ENCODE measurements around the gene LRRC10.

GRCh38 chr12:69620077-69620476 is 9.4 kb upstream of the LRRC10 start:
- TF ChIP-seq CTCF (IDR thresholded peaks at IDR 0.05 in 8 of 11, conservative IDR thresholded peaks at IDR 0.05 in 3 of 11) = no peak
- TF ChIP-seq POLR2AphosphoS5 (IDR thresholded peaks at IDR 0.05) = no peak
- TF ChIP-seq POLR2A (IDR thresholded peaks at IDR 0.05) = no peak

Data from spleen (tissue), 7 donors.